Measurements from ENCODE around the gene LILRB4.
"Not testable (repeated sequence)": the region's sequence is repeated elsewhere in the genome, so short reads cannot be mapped to it uniquely, and the experiment has no call there.

LILRB4 gene

DNA sequence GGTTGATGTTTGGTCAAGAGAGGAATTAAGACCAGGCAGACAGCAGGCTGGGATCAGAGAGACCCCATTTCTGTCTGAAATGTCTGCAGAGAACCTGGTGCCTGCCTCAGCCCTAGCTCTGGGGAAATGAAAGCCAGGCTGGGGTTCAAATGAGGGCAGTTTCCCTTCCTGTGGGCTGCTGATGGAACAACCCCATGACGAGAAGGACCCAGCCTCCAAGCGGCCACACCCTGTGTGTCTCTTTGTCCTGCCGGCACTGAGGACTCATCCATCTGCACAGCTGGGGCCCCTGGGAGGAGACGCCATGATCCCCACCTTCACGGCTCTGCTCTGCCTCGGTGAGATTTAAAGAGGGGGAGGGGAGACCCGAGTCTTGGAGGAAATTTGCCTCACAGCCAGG, at the start of gene LILRB4:
LILRB4 (plus strand) TSS at position 256 of the 400 bp plus-strand sequence; CDS start at position 305, 49 bp downstream.
- H3K27me3 ChIP-seq (ENCODE audit: control insufficient read depth in 5 of 5, insufficient read depth in 4 of 5, low read length in 5 of 5): peaks cover 4 to 21% (median 5%) of the 10 kb centered on the region in 5 donors
- no peak within 1 kb of the TSS for H3K27ac ChIP-seq (ENCODE audit: low read depth, low read length)
- peaks cover 0 to 16% (median 0%) of the 10 kb centered on the region in 5 donors for H3K36me3 ChIP-seq (ENCODE audit: control insufficient read depth in 5 of 5, insufficient read depth in 5 of 5, low read length in 5 of 5)
- peaks cover 0 to 28% (median 10%) of the 10 kb centered on the region in 5 donors for H3K4me1 ChIP-seq (ENCODE audit: control insufficient read depth in 5 of 5, insufficient read depth in 5 of 5, low read length in 5 of 5)
- H3K4me3 ChIP-seq (ENCODE audit: low read depth in 1 of 5, low read length in 5 of 5): peak within 1 kb of the TSS in 2 of 5 donors; percentile 11 to 52
- H3K9me3 ChIP-seq (ENCODE audit: control insufficient read depth in 5 of 5, low read length in 5 of 5): peaks cover 0 to 9% (median 0%) of the 10 kb centered on the region in 5 donors
- no peak within 1 kb of the TSS for H3K9ac ChIP-seq (ENCODE audit: low read length in 5 of 5)

DNA sequence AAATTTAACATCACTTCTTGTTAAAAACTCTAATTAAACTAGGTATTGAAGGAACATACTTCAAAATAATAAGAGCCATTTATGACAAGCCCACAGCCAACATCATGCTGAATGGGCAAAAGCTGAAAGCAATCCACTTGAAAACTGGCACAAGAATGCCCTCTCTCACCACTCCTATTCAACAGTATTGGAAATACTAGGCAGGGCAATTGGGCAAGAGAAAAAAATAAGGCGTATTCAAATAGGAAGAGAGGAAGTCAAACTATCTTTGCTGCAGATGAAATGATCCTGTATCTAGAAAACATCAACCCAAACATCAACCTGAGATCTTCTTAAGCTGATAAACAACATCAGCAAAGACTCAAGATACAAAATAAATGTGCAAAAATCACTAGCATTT, 48.1 kb upstream of the LILRB4 start:
- H3K9ac ChIP-seq (ENCODE audit: low read length in 5 of 5): no peak overlapping the region
- no peaks in the 10 kb centered on the region for H3K4me1 ChIP-seq (ENCODE audit: control insufficient read depth in 5 of 5, insufficient read depth in 5 of 5, low read length in 5 of 5)
- no peaks in the 10 kb centered on the region for H3K27me3 ChIP-seq (ENCODE audit: control insufficient read depth in 5 of 5, insufficient read depth in 4 of 5, low read length in 5 of 5)
- H3K9me3 ChIP-seq (ENCODE audit: control insufficient read depth in 5 of 5, low read length in 5 of 5): peaks cover 0 to 10% (median 3%) of the 10 kb centered on the region in 5 donors
- H3K4me3 ChIP-seq (ENCODE audit: low read depth in 1 of 5, low read length in 5 of 5): no peak overlapping the region
- H3K36me3 ChIP-seq (ENCODE audit: control insufficient read depth in 5 of 5, insufficient read depth in 5 of 5, low read length in 5 of 5): no peaks in the 10 kb centered on the region
- H3K27ac ChIP-seq (ENCODE audit: low read depth, low read length): no peak overlapping the region

DNA sequence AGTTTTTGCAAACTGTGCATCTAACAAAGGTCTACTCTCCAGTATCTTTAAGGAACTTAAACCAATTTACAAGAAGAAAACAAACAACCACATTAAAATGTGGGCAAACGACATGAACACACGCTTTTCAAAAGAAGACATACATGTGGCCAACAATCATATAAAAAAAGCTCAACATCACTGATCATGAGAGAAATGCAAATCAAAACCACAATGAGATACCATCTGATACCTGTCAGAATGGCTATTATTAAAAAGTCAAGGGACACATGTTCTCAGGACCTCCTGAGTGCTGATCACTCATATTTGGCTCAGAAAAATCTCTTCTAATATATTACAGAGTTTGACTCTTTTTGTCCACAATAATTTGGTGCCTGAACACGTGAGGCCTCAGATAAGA, 46.7 kb upstream of the LILRB4 start:
- H3K9ac ChIP-seq (ENCODE audit: low read length in 5 of 5): no peak overlapping the region
- peaks cover 0 to 10% (median 0%) of the 10 kb centered on the region in 5 donors for H3K9me3 ChIP-seq (ENCODE audit: control insufficient read depth in 5 of 5, low read length in 5 of 5)
- H3K27me3 ChIP-seq (ENCODE audit: control insufficient read depth in 5 of 5, insufficient read depth in 4 of 5, low read length in 5 of 5): no peaks in the 10 kb centered on the region
- H3K4me3 ChIP-seq (ENCODE audit: low read depth in 1 of 5, low read length in 5 of 5): no peak overlapping the region
- no peak overlapping the region for H3K27ac ChIP-seq (ENCODE audit: low read depth, low read length)
- H3K36me3 ChIP-seq (ENCODE audit: control insufficient read depth in 5 of 5, insufficient read depth in 5 of 5, low read length in 5 of 5): no peaks in the 10 kb centered on the region
- no peaks in the 10 kb centered on the region for H3K4me1 ChIP-seq (ENCODE audit: control insufficient read depth in 5 of 5, insufficient read depth in 5 of 5, low read length in 5 of 5)

DNA sequence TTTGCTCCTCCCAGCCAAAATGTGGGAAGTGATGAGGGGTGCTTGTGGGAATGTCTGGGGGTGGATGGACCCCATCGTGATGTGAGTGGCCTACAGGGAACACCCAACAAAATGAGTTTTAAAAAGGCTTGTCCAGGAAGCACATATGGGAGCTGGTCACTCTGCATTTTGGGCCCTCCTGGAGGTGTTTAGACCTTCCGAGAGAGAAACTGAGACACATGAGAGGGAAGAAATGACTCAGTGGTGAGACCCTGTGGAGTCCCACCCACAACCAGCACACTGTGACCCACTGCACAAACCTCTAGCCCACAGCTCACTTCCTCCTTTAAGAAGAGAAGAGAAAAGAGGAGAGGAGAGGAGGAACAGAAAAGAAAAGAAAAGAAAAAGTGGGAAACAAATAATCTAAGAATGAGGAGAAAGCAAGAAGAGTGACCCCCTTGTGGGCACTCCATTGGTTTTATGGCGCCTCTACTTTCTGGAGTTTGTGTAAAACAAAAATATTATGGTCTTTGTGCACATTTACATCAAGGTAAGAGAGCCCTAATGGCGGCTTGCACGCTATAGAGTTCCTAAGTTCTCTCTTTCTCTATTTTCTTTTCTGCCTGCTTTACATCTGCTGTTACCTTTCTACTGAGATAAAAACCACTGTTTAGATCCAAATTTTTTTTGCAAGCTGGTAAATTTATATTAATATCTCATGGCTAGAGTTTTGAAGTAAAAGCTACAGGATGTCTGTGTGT, 45.8 kb upstream of the LILRB4 start:
- no peaks in the 10 kb centered on the region for H3K4me1 ChIP-seq (ENCODE audit: control insufficient read depth in 5 of 5, insufficient read depth in 5 of 5, low read length in 5 of 5)
- H3K9me3 ChIP-seq (ENCODE audit: control insufficient read depth in 5 of 5, low read length in 5 of 5): peaks cover 0 to 10% (median 0%) of the 10 kb centered on the region in 5 donors
- H3K36me3 ChIP-seq (ENCODE audit: control insufficient read depth in 5 of 5, insufficient read depth in 5 of 5, low read length in 5 of 5): no peaks in the 10 kb centered on the region
- no peak overlapping the region for H3K4me3 ChIP-seq (ENCODE audit: low read depth in 1 of 5, low read length in 5 of 5)
- H3K9ac ChIP-seq (ENCODE audit: low read length in 5 of 5): no peak overlapping the region
- no peak overlapping the region for H3K27ac ChIP-seq (ENCODE audit: low read depth, low read length)
- H3K27me3 ChIP-seq (ENCODE audit: control insufficient read depth in 5 of 5, insufficient read depth in 4 of 5, low read length in 5 of 5): no peaks in the 10 kb centered on the region

DNA sequence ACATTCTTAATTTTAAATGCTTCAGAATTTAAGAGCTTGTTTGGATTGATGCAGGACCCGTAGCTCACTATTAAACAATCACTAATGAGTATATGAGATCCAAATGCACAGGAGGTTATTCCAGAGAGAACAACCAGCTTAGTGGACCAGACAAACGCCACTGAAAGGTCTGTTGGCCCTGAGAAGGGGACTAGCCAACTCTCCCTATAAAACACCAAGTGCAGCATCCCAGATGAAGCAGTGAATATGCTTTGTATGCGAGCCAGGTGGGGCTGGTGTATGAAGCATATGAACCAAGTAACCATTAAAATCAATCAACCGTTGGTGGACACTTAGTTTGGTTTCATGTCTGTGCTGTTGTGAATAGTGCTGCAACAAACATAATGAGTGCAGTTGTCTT, 42.3 kb upstream of the LILRB4 start:
- H3K4me1 ChIP-seq (ENCODE audit: control insufficient read depth in 5 of 5, insufficient read depth in 5 of 5, low read length in 5 of 5): no peaks in the 10 kb centered on the region

GRCh38 chr19:54622431-54622830, 40.4 kb upstream of the LILRB4 start:
- Histone ChIP-seq H3K27me3 (ENCODE audit: control insufficient read depth in 5 of 5, insufficient read depth in 4 of 5, low read length in 5 of 5) (no peaks in the 10 kb centered on the region), H3K36me3 (ENCODE audit: control insufficient read depth in 5 of 5, insufficient read depth in 5 of 5, low read length in 5 of 5) (no peaks in the 10 kb centered on the region)

More for the DNA sequence above, 42.3 kb upstream of the LILRB4 start:
- H3K36me3 ChIP-seq (ENCODE audit: control insufficient read depth in 5 of 5, insufficient read depth in 5 of 5, low read length in 5 of 5): no peaks in the 10 kb centered on the region
- H3K9me3 ChIP-seq (ENCODE audit: control insufficient read depth in 5 of 5, low read length in 5 of 5): peaks cover 0 to 5% (median 0%) of the 10 kb centered on the region in 5 donors
- no peaks in the 10 kb centered on the region for H3K27me3 ChIP-seq (ENCODE audit: control insufficient read depth in 5 of 5, insufficient read depth in 4 of 5, low read length in 5 of 5)
- H3K9ac ChIP-seq (ENCODE audit: low read length in 5 of 5): no peak overlapping the region
- no peak overlapping the region for H3K27ac ChIP-seq (ENCODE audit: low read depth, low read length)
- no peak overlapping the region for H3K4me3 ChIP-seq (ENCODE audit: low read depth in 1 of 5, low read length in 5 of 5)

GRCh38 chr19:54624234-54624633, 38.6 kb upstream of the LILRB4 start:
- H3K36me3 ChIP-seq (ENCODE audit: control insufficient read depth in 5 of 5, insufficient read depth in 5 of 5, low read length in 5 of 5); H3K4me1 ChIP-seq (ENCODE audit: control insufficient read depth in 5 of 5, insufficient read depth in 5 of 5, low read length in 5 of 5); H3K27ac ChIP-seq (ENCODE audit: low read depth, low read length); H3K9me3 ChIP-seq (ENCODE audit: control insufficient read depth in 5 of 5, low read length in 5 of 5); H3K27me3 ChIP-seq (ENCODE audit: control insufficient read depth in 5 of 5, insufficient read depth in 4 of 5, low read length in 5 of 5); H3K4me3 ChIP-seq (ENCODE audit: low read depth in 1 of 5, low read length in 5 of 5); H3K9ac ChIP-seq (ENCODE audit: low read length in 5 of 5): not testable (repeated sequence)

More at GRCh38 chr19:54622431-54622830, 40.4 kb upstream of the LILRB4 start:
- Histone ChIP-seq H3K4me1 (ENCODE audit: control insufficient read depth in 5 of 5, insufficient read depth in 5 of 5, low read length in 5 of 5) (no peaks in the 10 kb centered on the region), H3K9me3 (ENCODE audit: control insufficient read depth in 5 of 5, low read length in 5 of 5) (peaks cover 0 to 6% (median 4%) of the 10 kb centered on the region in 5 donors), H3K27ac (ENCODE audit: low read depth, low read length) (no peak overlapping the region), H3K4me3 (ENCODE audit: low read depth in 1 of 5, low read length in 5 of 5) (no peak overlapping the region), H3K9ac (ENCODE audit: low read length in 5 of 5) (no peak overlapping the region)

DNA sequence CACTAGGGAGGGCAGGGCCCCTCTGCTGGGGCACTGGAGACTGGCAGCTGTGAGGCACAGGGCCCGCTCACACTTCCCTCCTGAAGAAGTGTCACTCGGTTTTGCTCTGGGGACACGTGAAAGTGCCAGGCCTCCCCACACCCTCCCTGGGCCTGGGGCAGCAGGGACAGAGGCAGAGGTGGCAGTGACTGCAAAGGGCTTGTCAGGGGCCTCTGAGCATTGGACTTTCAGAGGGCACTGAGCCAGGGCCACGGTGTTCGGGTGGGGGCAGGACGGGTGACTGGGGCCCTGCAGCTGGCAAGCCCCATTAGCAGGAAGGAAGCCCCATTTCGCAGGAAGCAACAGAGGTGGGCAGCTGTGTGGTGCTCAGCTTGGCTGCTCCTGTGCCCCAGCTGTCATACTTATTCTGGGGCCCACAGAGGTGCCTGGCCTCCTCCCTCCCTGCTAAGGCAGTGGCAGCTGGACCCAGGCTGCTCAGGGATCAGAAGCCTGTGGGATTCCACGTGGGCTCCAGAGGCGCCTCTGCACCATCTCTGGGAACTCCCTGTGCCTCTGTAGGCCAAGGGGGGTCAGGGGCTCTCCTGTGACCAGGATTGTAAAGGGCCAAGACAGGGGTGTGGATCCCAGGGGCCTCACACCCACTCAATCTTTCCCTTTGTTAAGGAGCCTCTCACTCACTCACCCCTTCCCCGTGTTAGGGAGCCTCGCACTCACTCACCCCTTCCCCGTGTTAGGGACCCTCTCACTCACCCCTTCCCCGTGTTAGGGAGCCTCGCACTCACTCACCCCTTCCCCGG, 37.7 kb upstream of the LILRB4 start:
- H3K27me3 ChIP-seq (ENCODE audit: control insufficient read depth in 5 of 5, insufficient read depth in 4 of 5, low read length in 5 of 5); H3K27ac ChIP-seq (ENCODE audit: low read depth, low read length); H3K4me1 ChIP-seq (ENCODE audit: control insufficient read depth in 5 of 5, insufficient read depth in 5 of 5, low read length in 5 of 5); H3K9ac ChIP-seq (ENCODE audit: low read length in 5 of 5); H3K4me3 ChIP-seq (ENCODE audit: low read depth in 1 of 5, low read length in 5 of 5); H3K9me3 ChIP-seq (ENCODE audit: control insufficient read depth in 5 of 5, low read length in 5 of 5); H3K36me3 ChIP-seq (ENCODE audit: control insufficient read depth in 5 of 5, insufficient read depth in 5 of 5, low read length in 5 of 5): not testable (repeated sequence)

DNA sequence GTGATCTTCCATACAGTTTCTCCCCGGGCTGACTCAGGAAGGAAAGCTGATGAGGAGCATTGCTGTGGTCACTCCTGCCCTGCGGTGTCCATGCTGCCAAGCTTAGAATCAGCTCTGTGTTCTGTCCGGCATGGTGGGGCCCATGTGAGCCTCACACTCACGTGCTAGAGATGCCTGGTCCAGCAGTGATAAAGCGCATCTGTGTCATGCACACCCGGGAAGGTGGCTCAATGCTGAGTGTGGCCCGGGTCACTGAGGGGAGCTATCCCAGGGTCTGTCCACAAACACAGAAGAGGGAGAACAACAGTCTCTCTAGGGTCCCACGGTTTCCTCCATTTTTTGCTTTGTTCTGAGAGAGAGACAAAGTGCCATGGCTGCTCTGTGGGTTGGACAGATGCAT, 36.0 kb upstream of the LILRB4 start:
- Histone ChIP-seq H3K9ac (ENCODE audit: low read length in 5 of 5) (no peak overlapping the region), H3K27ac (ENCODE audit: low read depth, low read length) (no peak overlapping the region), H3K4me1 (ENCODE audit: control insufficient read depth in 5 of 5, insufficient read depth in 5 of 5, low read length in 5 of 5) (peaks cover 0 to 14% (median 4%) of the 10 kb centered on the region in 5 donors), H3K4me3 (ENCODE audit: low read depth in 1 of 5, low read length in 5 of 5) (no peak overlapping the region), H3K9me3 (ENCODE audit: control insufficient read depth in 5 of 5, low read length in 5 of 5) (peaks cover 0 to 6% (median 4%) of the 10 kb centered on the region in 5 donors), H3K36me3 (ENCODE audit: control insufficient read depth in 5 of 5, insufficient read depth in 5 of 5, low read length in 5 of 5) (no peaks in the 10 kb centered on the region), H3K27me3 (ENCODE audit: control insufficient read depth in 5 of 5, insufficient read depth in 4 of 5, low read length in 5 of 5) (peaks cover 0 to 11% (median 2%) of the 10 kb centered on the region in 5 donors)

- peaks cover 0 to 16% (median 5%) of the 10 kb centered on the region in 5 donors for H3K27me3 ChIP-seq (ENCODE audit: control insufficient read depth in 5 of 5, insufficient read depth in 4 of 5, low read length in 5 of 5)
- not testable (repeated sequence) for H3K4me3 ChIP-seq (ENCODE audit: low read depth in 1 of 5, low read length in 5 of 5); H3K9ac ChIP-seq (ENCODE audit: low read length in 5 of 5); H3K9me3 ChIP-seq (ENCODE audit: control insufficient read depth in 5 of 5, low read length in 5 of 5); H3K36me3 ChIP-seq (ENCODE audit: control insufficient read depth in 5 of 5, insufficient read depth in 5 of 5, low read length in 5 of 5); H3K27ac ChIP-seq (ENCODE audit: low read depth, low read length)
- H3K4me1 ChIP-seq (ENCODE audit: control insufficient read depth in 5 of 5, insufficient read depth in 5 of 5, low read length in 5 of 5): peaks cover 0 to 17% (median 4%) of the 10 kb centered on the region in 5 donors
Observed at GRCh38 chr19:54627912-54628311, 34.9 kb upstream of the LILRB4 start.

Data from subcutaneous abdominal adipose tissue (tissue), 5 donors.